ENCODE results near the gene ITPR2. TPM values are rescaled to one million over a fixed set of nuclear protein-coding genes. Genes with fewer than 3 reads are reported as not detected.

The ITPR2 gene
- total and polyA plus RNA-seq, 4 donors, result 4.1 to 47.0 (median 26.5) TPM

DNA sequence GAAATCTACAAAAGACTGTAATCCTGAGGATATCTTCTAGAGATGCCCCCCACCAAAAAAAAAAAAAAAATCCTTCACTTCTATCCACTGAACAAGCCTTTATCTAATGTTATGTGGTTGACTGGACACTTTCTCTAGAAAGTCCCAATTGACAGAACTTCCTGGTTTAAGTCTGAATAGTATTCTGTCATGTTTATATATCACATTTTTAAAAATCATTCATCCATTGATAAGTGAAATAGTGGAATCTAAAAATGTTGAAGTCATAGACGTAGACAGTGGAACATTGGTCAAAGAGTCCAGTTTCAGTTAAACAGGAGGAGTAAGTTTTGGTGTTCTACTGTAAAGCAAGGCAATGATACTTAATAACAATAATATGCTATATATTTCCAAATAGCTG, 340.6 kb downstream of the ITPR2 start:
- Histone ChIP-seq H3K4me3 (no peak overlapping the region), H3K9me3 (ENCODE audit: control insufficient read depth in 4 of 4, insufficient read depth in 3 of 4, low read length in 3 of 4) (no peaks in the 10 kb centered on the region), H3K27me3 (ENCODE audit: control insufficient read depth in 3 of 3, insufficient read depth in 3 of 3, low read length in 2 of 3) (no peaks in the 10 kb centered on the region), H3K27ac (ENCODE audit: low read depth in 1 of 2, low read length in 1 of 2) (no peak overlapping the region), H3K9ac (ENCODE audit: insufficient read depth in 1 of 2, low read length in 2 of 2) (no peak overlapping the region), H3K36me3 (ENCODE audit: control insufficient read depth in 4 of 4, insufficient read depth in 4 of 4, low read length in 4 of 4) (peaks cover 0 to 19% (median 2%) of the 10 kb centered on the region in 4 donors), H3K4me1 (ENCODE audit: control insufficient read depth in 5 of 5, insufficient read depth in 5 of 5, low read length in 5 of 5) (peaks cover 0 to 2% (median 0%) of the 10 kb centered on the region in 5 donors)
- TF ChIP-seq, protein P1, sequence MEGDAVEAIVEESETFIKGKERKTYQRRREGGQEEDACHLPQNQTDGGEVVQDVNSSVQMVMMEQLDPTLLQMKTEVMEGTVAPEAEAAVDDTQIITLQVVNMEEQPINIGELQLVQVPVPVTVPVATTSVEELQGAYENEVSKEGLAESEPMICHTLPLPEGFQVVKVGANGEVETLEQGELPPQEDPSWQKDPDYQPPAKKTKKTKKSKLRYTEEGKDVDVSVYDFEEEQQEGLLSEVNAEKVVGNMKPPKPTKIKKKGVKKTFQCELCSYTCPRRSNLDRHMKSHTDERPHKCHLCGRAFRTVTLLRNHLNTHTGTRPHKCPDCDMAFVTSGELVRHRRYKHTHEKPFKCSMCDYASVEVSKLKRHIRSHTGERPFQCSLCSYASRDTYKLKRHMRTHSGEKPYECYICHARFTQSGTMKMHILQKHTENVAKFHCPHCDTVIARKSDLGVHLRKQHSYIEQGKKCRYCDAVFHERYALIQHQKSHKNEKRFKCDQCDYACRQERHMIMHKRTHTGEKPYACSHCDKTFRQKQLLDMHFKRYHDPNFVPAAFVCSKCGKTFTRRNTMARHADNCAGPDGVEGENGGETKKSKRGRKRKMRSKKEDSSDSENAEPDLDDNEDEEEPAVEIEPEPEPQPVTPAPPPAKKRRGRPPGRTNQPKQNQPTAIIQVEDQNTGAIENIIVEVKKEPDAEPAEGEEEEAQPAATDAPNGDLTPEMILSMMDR (IDR thresholded peaks at IDR 0.05; ENCODE audit: control extremely low read depth, extremely low read depth), result no peak
- WGBS, 2 donors, result 94 to 95% methylated on average over 1 of the region's 1 CpG
- DNase-seq (no peak), ATAC-seq (ENCODE audit: insufficient read depth, low FRiP score) (no peak)

DNA sequence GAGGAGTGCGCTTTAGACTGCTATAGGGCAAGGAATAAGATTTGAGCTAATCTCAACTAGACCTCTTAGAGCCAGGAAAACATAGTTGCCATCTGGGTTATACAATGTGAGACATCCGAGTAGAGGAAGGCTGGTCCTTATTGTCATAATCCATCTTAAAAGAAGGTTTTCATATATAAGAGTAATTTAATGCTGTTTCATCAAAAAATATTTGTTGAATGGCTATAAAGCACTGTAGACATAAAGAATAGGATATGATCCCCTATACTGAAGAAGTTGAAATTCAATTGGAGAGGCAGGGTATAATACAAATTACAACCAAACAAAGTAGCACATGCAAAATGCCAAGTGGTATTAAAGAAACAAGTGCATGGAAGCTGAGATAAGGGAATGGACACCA, 343.1 kb downstream of the ITPR2 start:
- no peak for ATAC-seq (ENCODE audit: insufficient read depth, low FRiP score)
- TF ChIP-seq, protein P1 (IDR thresholded peaks at IDR 0.05; ENCODE audit: control extremely low read depth, extremely low read depth), result no peak
- peaks cover 0 to 19% (median 2%) of the 10 kb centered on the region in 4 donors for H3K36me3 ChIP-seq (ENCODE audit: control insufficient read depth in 4 of 4, insufficient read depth in 4 of 4, low read length in 4 of 4)
- peaks cover 0 to 2% (median 0%) of the 10 kb centered on the region in 5 donors for H3K4me1 ChIP-seq (ENCODE audit: control insufficient read depth in 5 of 5, insufficient read depth in 5 of 5, low read length in 5 of 5)
- no peaks in the 10 kb centered on the region for H3K9me3 ChIP-seq (ENCODE audit: control insufficient read depth in 4 of 4, insufficient read depth in 3 of 4, low read length in 3 of 4)
- H3K27me3 ChIP-seq (ENCODE audit: control insufficient read depth in 3 of 3, insufficient read depth in 3 of 3, low read length in 2 of 3), result no peaks in the 10 kb centered on the region
- no peak overlapping the region for H3K4me3 ChIP-seq
- 97 to 98% methylated on average over 2 of the region's 2 CpGs for WGBS, 2 donors
- no peak overlapping the region for H3K9ac ChIP-seq (ENCODE audit: insufficient read depth in 1 of 2, low read length in 2 of 2)
- H3K27ac ChIP-seq (ENCODE audit: low read depth in 1 of 2, low read length in 1 of 2), result no peak overlapping the region
- DNase-seq, result no peak

DNA sequence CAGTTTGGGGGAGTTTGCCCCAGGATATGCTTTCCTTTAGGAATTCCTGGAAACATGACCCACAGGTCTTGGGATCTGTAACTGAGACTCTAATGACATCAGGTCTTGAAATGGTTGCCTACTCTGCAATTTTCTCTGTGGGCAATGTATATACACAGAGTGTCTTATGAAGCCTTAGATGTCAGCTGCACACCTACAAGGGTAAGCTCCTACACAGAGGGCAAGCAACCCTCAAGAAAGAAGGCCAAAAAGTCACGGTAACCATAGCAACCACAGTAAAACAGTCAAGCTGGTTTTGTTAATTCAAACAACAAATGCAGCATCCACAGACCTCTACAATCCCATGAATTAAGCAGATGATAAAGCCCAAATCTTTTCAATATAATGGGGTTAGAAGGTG, 344.6 kb downstream of the ITPR2 start:
- Histone ChIP-seq H3K9me3 (ENCODE audit: control insufficient read depth in 4 of 4, insufficient read depth in 3 of 4, low read length in 3 of 4) (no peaks in the 10 kb centered on the region), H3K4me3 (no peak overlapping the region), H3K36me3 (ENCODE audit: control insufficient read depth in 4 of 4, insufficient read depth in 4 of 4, low read length in 4 of 4) (peaks cover 0 to 17% (median 1%) of the 10 kb centered on the region in 4 donors), H3K27ac (ENCODE audit: low read depth in 1 of 2, low read length in 1 of 2) (no peak overlapping the region), H3K27me3 (ENCODE audit: control insufficient read depth in 3 of 3, insufficient read depth in 3 of 3, low read length in 2 of 3) (no peaks in the 10 kb centered on the region), H3K9ac (ENCODE audit: insufficient read depth in 1 of 2, low read length in 2 of 2) (no peak overlapping the region), H3K4me1 (ENCODE audit: control insufficient read depth in 5 of 5, insufficient read depth in 5 of 5, low read length in 5 of 5) (no peaks in the 10 kb centered on the region)
- DNase-seq, result no peak
- TF ChIP-seq, protein P1 (IDR thresholded peaks at IDR 0.05; ENCODE audit: control extremely low read depth, extremely low read depth), result no peak
- 96 to 98% methylated on average over 1 of the region's 1 CpG for WGBS, 2 donors
- ATAC-seq (ENCODE audit: insufficient read depth, low FRiP score), result no peak

DNA sequence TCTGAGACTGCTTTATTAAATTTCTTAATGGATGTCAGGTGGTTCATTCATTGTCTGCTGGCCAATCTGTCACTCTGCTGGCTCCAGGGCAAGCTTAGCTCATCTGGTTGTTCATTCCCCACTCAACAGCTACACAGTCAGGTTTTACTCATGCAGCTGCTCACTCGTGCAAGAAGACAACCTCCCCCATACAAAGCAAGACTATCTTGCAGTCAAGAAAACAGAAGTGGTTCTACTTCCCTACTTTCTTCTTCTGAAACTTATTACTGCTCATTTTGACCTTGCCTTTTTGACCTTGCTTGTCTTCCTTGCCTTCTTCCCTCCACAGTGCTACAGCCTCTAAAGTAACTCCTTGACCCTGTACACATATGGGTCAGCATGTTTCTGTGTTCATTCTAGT, 359.7 kb downstream of the ITPR2 start:
- H3K4me1 ChIP-seq (ENCODE audit: control insufficient read depth in 5 of 5, insufficient read depth in 5 of 5, low read length in 5 of 5), result peaks cover 0 to 2% (median 0%) of the 10 kb centered on the region in 5 donors
- 28 to 63% methylated on average over 1 of the region's 1 CpG for WGBS, 2 donors
- ATAC-seq (ENCODE audit: insufficient read depth, low FRiP score), result no peak
- no peaks in the 10 kb centered on the region for H3K27me3 ChIP-seq (ENCODE audit: control insufficient read depth in 3 of 3, insufficient read depth in 3 of 3, low read length in 2 of 3)
- peaks cover 0 to 6% (median 3%) of the 10 kb centered on the region in 4 donors for H3K36me3 ChIP-seq (ENCODE audit: control insufficient read depth in 4 of 4, insufficient read depth in 4 of 4, low read length in 4 of 4)
- no peak overlapping the region for H3K4me3 ChIP-seq
- H3K9ac ChIP-seq (ENCODE audit: insufficient read depth in 1 of 2, low read length in 2 of 2), result no peak overlapping the region
- DNase-seq, result no peak
- H3K27ac ChIP-seq (ENCODE audit: low read depth in 1 of 2, low read length in 1 of 2), result no peak overlapping the region
- TF ChIP-seq, protein P1 (IDR thresholded peaks at IDR 0.05; ENCODE audit: control extremely low read depth, extremely low read depth), result no peak
- no peaks in the 10 kb centered on the region for H3K9me3 ChIP-seq (ENCODE audit: control insufficient read depth in 4 of 4, insufficient read depth in 3 of 4, low read length in 3 of 4)
